OCI-LY7 (cell line): Measurements from ENCODE around the gene C20orf96. TPM values are rescaled to one million over a fixed set of nuclear protein-coding genes. Genes with fewer than 3 reads are reported as not detected.

ENCODE experiments used
- BruUV-seq: library from RNA; stranded (reverse); fragments of 400-500 nt; replicated peaks from 2 replicates; lab custom pipeline; 2021; lab: Mats Ljungman, UMichigan
- CTCF ChIA-PET: fragments of 300-600 bp; sonication (Branson Sonifier 250); formaldehyde crosslinking; loops from one replicate; lab custom pipeline; 2022; ENCODE audit warnings: antibody characterized with exemption; ENCODE audit not compliant: unreplicated experiment; lab: Charles Lee
- POLR2A ChIA-PET: fragments of 300-600 bp; sonication (Branson Sonifier 250); formaldehyde crosslinking; loops from one replicate; lab custom pipeline; 2022; ENCODE audit warnings: antibody characterized with exemption; lab: Charles Lee
- DNase-seq: peaks from one replicate; pipeline ENCODE4 v3.0.0-alpha.2; 2015; ENCODE audit warnings: low spot score
- H2AFZ ChIP-seq: fragments of 200-600 bp; sonication (generic), shearing (Covaris generic); 2 replicates; pipeline ENCODE4 v1.6.1; 2014; ENCODE audit warnings: mild to moderate bottlenecking, antibody characterized with exemption, low read length, moderate library complexity
- H3K27ac ChIP-seq: fragments of 200-600 bp; sonication (generic); 2 replicates; pipeline ENCODE4 v1.5.1; 2014; ENCODE audit warnings: mixed run types, low read depth, mild to moderate bottlenecking, moderate library complexity, low read length, inconsistent platforms; ENCODE audit not compliant: poor library complexity, severe bottlenecking
- H3K36me3 ChIP-seq: fragments of 200-600 bp; sonication (generic); 2 replicates; pipeline ENCODE4 v1.6.1; 2014; ENCODE audit warnings: mild to moderate bottlenecking, antibody characterized with exemption, low read length, moderate library complexity, mixed read lengths; ENCODE audit not compliant: insufficient read depth
- H3K4me1 ChIP-seq: fragments of 200-600 bp; sonication (generic); 2 replicates; pipeline ENCODE4 v1.5.1; 2014; ENCODE audit warnings: mild to moderate bottlenecking, low read length; ENCODE audit not compliant: insufficient read depth, poor library complexity, severe bottlenecking
- H3K4me2 ChIP-seq: fragments of 200-600 bp; sonication (generic); 2 replicates; pipeline ENCODE4 v1.6.1; 2014; ENCODE audit warnings: mild to moderate bottlenecking, low read length
- H3K4me3 ChIP-seq: fragments of 200-600 bp; sonication (generic); 2 replicates; pipeline ENCODE4 v1.5.1; 2014; ENCODE audit warnings: mild to moderate bottlenecking, low read depth, low read length; ENCODE audit not compliant: poor library complexity, severe bottlenecking
- H3K79me2 ChIP-seq: fragments of 200-600 bp; sonication (generic); 2 replicates; pipeline ENCODE4 v1.6.1; 2016; ENCODE audit warnings: low read depth, mild to moderate bottlenecking, low read length, moderate library complexity, mixed read lengths; ENCODE audit not compliant: insufficient read depth
- H3K9me2 ChIP-seq: fragments of 200-600 bp; sonication (generic); 2 replicates; pipeline ENCODE4 v1.6.1; 2016; ENCODE audit warnings: mild to moderate bottlenecking, low read length, mixed read lengths; ENCODE audit not compliant: insufficient read depth
- H3K9me3 ChIP-seq: fragments of 200-600 bp; sonication (generic); 2 replicates; pipeline ENCODE4 v1.6.1; 2014; ENCODE audit warnings: mild to moderate bottlenecking, mixed run types, low read length, mixed read lengths
- H4K20me1 ChIP-seq: fragments of 200-600 bp; sonication (generic); 2 replicates; pipeline ENCODE4 v1.6.1; 2014; ENCODE audit warnings: mild to moderate bottlenecking, antibody characterized with exemption, low read length, moderate library complexity, mixed read lengths; ENCODE audit not compliant: insufficient read depth
- EZH2phosphoT487 ChIP-seq: fragments of 200-600 bp; sonication (generic); IDR thresholded peaks from 2 replicates; pipeline ENCODE4 v1.6.1; 2018; ENCODE audit warnings: low read depth, borderline replicate concordance, mild to moderate bottlenecking, mixed run types, antibody characterized with exemption, low read length, moderate library complexity, mixed read lengths
- intact Hi-C: fragments of 100-400 bp; cut with micrococcal nuclease; formaldehyde crosslinking; loops from one replicate; pipeline ENCODE4 v1.10.0; 2022; ENCODE audit not compliant: unreplicated experiment
- total RNA-seq, 2 experiments: library from RNA; depleted of rRNA in 1 of 2; stranded (reverse); fragments of >200 nt in 1 of 2; shearing (Covaris generic) in 1 of 2; gene quantifications; 2 replicates each; pipeline ENCODE4 v1.2.3, GENCODE V29; 2014 to 2022
- TF ChIP-seq, protein P1 (sequence below): fragments of 200-600 bp; sonication (generic); conservative IDR thresholded peaks from 2 replicates; pipeline ENCODE4 v1.5.1; 2014; ENCODE audit warnings: mild to moderate bottlenecking, antibody characterized with exemption, low read length, moderate library complexity, mixed read lengths

C20orf96 gene
- total RNA-seq, 2 experiments from 2014 or later, result 2.6 to 13.1 TPM

DNA sequence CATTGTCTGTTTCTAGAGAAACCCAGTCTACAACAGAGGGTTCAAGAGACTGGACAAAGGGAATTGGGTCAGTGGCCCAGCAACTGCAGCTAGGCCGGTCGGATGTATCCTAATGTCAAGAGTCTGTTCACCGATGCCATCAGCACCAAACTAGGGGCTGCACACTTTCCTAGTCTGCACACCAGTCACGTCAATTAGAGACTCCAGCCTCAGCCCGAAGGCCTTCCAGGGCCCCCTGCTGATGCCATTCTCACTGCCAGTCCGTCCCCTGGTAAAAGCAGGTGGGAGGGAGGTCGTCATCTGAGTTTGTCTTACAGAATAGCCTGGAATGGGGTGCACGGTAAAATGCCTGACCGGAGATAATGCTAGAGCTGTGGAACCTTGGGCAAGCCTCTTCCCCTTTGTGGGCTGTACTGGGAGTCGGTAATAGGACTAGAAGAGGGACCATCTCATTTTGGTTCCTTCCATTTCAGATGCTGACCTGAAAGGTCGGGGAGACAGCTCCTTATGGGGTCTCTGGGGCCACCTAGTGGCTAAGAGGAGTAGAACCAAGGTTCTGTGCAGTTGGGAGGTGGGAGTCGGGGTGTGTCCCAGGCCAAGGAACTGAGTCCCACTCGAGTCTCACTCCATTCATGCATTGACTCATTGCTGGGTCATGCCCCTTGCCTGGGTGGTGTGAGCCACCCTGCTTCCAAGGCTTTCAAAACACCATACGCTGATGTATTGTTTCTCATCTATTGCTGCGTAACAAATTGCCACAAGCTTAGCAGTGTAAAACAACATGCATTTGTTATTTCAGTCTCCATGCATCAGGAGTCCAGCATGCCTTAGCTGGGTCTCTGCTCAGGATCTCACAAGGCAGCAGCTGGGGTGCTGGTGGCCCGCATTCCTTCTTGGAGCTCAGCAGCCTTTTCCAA is 39.9 kb upstream of the C20orf96 start:
- BruUV-seq, result no TSS peak
- Histone ChIP-seq H2AFZ (no peak overlapping the region), H3K79me2 (peaks cover 35% of the 10 kb centered on the region), H3K9me2 (no peaks in the 10 kb centered on the region), H3K27ac (no peak overlapping the region), H3K4me1 (peaks cover 24% of the 10 kb centered on the region), H4K20me1 (peaks cover 19% of the 10 kb centered on the region; the same call in 1 of the 2 replicates), H3K4me3 (no peak overlapping the region), H3K36me3 (peaks cover 36% of the 10 kb centered on the region), H3K9me3 (no peaks in the 10 kb centered on the region), H3K4me2 (peak overlapping the region; percentile 91)
- intact Hi-C loops, result loop anchor here (1.0 to 2.0 kb wide), 2 partner anchors 64 to 121 kb away; no protein-coding TSS in a partner anchor
- peak; percentile 86 for DNase-seq
- ChIA-PET CTCF (interaction anchor here (0.6 to 1.1 kb wide), 4 partner anchors 14 to 136 kb away, joined by 3 to 4 read pairs (median 3); no protein-coding TSS in a partner anchor), POLR2A (no interaction called here)
- no peak for TF ChIP-seq EZH2phosphoT487
- TF ChIP-seq, protein P1, sequence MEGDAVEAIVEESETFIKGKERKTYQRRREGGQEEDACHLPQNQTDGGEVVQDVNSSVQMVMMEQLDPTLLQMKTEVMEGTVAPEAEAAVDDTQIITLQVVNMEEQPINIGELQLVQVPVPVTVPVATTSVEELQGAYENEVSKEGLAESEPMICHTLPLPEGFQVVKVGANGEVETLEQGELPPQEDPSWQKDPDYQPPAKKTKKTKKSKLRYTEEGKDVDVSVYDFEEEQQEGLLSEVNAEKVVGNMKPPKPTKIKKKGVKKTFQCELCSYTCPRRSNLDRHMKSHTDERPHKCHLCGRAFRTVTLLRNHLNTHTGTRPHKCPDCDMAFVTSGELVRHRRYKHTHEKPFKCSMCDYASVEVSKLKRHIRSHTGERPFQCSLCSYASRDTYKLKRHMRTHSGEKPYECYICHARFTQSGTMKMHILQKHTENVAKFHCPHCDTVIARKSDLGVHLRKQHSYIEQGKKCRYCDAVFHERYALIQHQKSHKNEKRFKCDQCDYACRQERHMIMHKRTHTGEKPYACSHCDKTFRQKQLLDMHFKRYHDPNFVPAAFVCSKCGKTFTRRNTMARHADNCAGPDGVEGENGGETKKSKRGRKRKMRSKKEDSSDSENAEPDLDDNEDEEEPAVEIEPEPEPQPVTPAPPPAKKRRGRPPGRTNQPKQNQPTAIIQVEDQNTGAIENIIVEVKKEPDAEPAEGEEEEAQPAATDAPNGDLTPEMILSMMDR, result peak; percentile 96

DNA sequence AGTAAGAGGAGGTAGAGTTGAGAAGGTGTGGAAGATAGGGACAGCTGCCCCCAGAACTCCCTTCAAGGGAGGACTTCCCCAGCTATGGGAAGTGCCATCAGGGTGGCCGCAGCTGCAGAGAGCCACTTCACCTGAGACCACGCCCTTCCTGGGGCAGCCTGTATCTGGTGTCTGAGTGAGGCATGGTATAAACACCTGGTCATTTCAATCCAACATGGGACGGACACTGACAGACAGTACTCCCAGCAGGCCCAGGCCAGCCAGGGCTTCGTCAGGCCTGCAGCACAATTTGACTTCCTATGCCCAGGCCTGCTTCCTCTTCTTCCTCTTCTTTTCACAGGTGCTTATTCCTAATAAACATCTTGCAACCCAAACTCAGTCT is 39.3 kb upstream of the C20orf96 start:
- Histone ChIP-seq H2AFZ (no peak overlapping the region), H3K4me3 (no peak overlapping the region), H3K9me3 (no peaks in the 10 kb centered on the region), H3K4me1 (peaks cover 24% of the 10 kb centered on the region), H3K36me3 (peaks cover 36% of the 10 kb centered on the region), H4K20me1 (peaks cover 19% of the 10 kb centered on the region; the same call in 1 of the 2 replicates), H3K4me2 (peak overlapping the region; percentile 91), H3K9me2 (no peaks in the 10 kb centered on the region), H3K79me2 (peaks cover 35% of the 10 kb centered on the region), H3K27ac (no peak overlapping the region)
- POLR2A ChIA-PET, result no interaction called here
- TF ChIP-seq EZH2phosphoT487, result no peak
- TF ChIP-seq, protein P1, result no peak
- intact Hi-C loops, result loop anchor here (1.0 to 2.0 kb wide), 2 partner anchors 63 to 121 kb away; no protein-coding TSS in a partner anchor
- no TSS peak for BruUV-seq
- CTCF ChIA-PET, result interaction anchor here (0.6 to 1.1 kb wide), 4 partner anchors 20 to 137 kb away, joined by 3 to 4 read pairs (median 3); no protein-coding TSS in a partner anchor
- DNase-seq, result no peak
